BJ (cell line): ENCODE data around the gene CKAP4. TPM values are rescaled to one million over a fixed set of nuclear protein-coding genes. Genes with fewer than 3 reads are reported as not detected.

Source experiments
- CTCF ChIA-PET: fragments of 350-600 bp; formaldehyde crosslinking; extraction: SDS; loops from one replicate; lab custom pipeline; 2021; ENCODE audit warnings: antibody characterized with exemption, inconsistent platforms; lab: Yijun Ruan, JAX
- POLR2A ChIA-PET: fragments of 300-600 bp; sonication (Branson Sonifier 250); formaldehyde crosslinking; extraction: SDS; loops from one replicate; lab custom pipeline; 2021; ENCODE audit warnings: antibody characterized with exemption; lab: Charles Lee
- DNase-seq: peaks from one replicate; pipeline ENCODE4 v3.0.0-alpha.2; 2011; ENCODE audit warnings: low read depth
- H3K27me3 ChIP-seq: 2 replicates; pipeline ENCODE4 v1.6.0; 2011; ENCODE audit warnings: low read length; ENCODE audit not compliant: control insufficient read depth, insufficient read depth
- H3K36me3 ChIP-seq: 2 replicates; pipeline ENCODE4 v1.5.1; 2011; ENCODE audit warnings: low read length; ENCODE audit not compliant: control insufficient read depth, insufficient read depth
- H3K4me3 ChIP-seq: 2 replicates; pipeline ENCODE4 v1.5.1; 2011; ENCODE audit warnings: low read depth, mild to moderate bottlenecking, control low read depth, low read length
- CTCF ChIP-seq: IDR thresholded peaks from 2 replicates; pipeline ENCODE4 v1.5.1; 2011; ENCODE audit warnings: low read depth, mild to moderate bottlenecking, control low read depth, inconsistent platforms, low read length, moderate library complexity; ENCODE audit not compliant: insufficient read depth
- polyA minus RNA-seq: library from RNA; depleted of rRNA, polyadenylated mRNA; stranded (reverse); fragments of >200 nt; gene quantifications from 2 replicates; pipeline ENCODE4 v1.2.3, GENCODE V29; 2011; rRNA and poly(A)+ RNA removed
- polyA plus RNA-seq: library from polyadenylated mRNA; depleted of rRNA; stranded (reverse); fragments of >200 nt; gene quantifications from 2 replicates; pipeline ENCODE4 v1.2.3, GENCODE V29; 2011; rRNA removed

The CKAP4 gene, protein sequence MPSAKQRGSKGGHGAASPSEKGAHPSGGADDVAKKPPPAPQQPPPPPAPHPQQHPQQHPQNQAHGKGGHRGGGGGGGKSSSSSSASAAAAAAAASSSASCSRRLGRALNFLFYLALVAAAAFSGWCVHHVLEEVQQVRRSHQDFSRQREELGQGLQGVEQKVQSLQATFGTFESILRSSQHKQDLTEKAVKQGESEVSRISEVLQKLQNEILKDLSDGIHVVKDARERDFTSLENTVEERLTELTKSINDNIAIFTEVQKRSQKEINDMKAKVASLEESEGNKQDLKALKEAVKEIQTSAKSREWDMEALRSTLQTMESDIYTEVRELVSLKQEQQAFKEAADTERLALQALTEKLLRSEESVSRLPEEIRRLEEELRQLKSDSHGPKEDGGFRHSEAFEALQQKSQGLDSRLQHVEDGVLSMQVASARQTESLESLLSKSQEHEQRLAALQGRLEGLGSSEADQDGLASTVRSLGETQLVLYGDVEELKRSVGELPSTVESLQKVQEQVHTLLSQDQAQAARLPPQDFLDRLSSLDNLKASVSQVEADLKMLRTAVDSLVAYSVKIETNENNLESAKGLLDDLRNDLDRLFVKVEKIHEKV
- 315 and 337 TPM in 2 replicates for polyA plus RNA-seq
- polyA minus RNA-seq, result 116 and 120 TPM in 2 replicates

- TF ChIP-seq CTCF, result no peak
- H3K4me3 ChIP-seq, result peak within 1 kb of the TSS; percentile 82
- CTCF ChIA-PET, result no interaction called here
- POLR2A ChIA-PET, result interaction anchor here (0.6 to 0.7 kb wide), 2 partner anchors 89 to 1959 kb away, joined by 3 to 4 read pairs; no protein-coding TSS in a partner anchor
- no peak for DNase-seq
- no peaks in the 10 kb centered on the region for H3K27me3 ChIP-seq
- H3K36me3 ChIP-seq, result peaks cover 1% of the 10 kb centered on the region; the same call in 1 of the 2 replicates
These were observed at the start of gene CKAP4 for GRCh38 chr12:106247674-106248311. Gene CKAP4, minus strand, starts transcription at chr12:106248020. Its CDS starts 169 bp downstream, at chr12:106247851.

GRCh38 chr12:106297075-106297474, 49.3 kb upstream of the CKAP4 start:
- TF ChIP-seq CTCF, result no peak
- Histone ChIP-seq H3K36me3 (no peaks in the 10 kb centered on the region), H3K27me3 (no peaks in the 10 kb centered on the region), H3K4me3 (no peak overlapping the region)
- DNase-seq, result no peak
- ChIA-PET POLR2A (no interaction called here), CTCF (interaction anchor here (0.7 to 0.8 kb wide), 2 partner anchors 40 to 147 kb away, joined by 3 read pairs; no protein-coding TSS in a partner anchor)

DNA sequence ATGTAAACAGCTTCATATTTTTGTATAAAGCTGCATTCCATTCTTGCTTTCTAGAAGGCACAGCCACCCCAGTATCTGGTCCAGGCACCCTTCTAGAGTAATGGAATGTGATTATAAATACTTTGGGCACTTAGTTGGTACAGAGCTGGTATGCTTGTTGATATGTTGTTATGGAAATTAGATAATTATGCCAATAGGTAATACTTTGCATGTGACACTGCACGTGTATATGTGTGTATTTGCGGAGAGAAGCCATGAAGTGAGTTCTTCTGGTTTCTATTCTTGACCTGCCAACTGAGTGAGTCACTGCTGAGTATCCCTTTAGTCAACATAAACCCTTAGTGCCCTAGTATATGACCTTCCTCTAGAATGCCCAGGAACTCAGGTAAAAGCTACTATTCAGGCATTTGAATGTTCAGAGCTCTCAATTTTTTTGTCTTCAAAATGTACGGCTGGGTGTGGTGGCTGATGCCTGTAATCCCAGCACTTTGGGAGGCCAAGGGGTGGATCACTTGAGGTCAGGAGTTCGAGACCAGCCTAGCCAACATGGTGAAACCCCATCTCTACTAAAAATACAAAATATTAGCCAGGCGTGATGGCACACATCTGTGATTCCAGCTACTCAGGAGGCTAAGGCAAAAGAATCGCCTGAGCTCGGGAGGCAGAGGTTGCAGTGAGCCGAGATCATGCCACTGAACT, 48.5 kb upstream of the CKAP4 start:
- no peaks in the 10 kb centered on the region for H3K27me3 ChIP-seq
- POLR2A ChIA-PET, result no interaction called here
- no peak for DNase-seq
- CTCF ChIA-PET, result interaction anchor here (0.7 to 2.0 kb wide), 5 partner anchors 12 to 146 kb away, joined by 3 to 6 read pairs (median 3); no protein-coding TSS in a partner anchor
- no peak for TF ChIP-seq CTCF
- no peak overlapping the region for H3K4me3 ChIP-seq
- H3K36me3 ChIP-seq, result no peaks in the 10 kb centered on the region

GRCh38 chr12:106292339-106292738, 44.5 kb upstream of the CKAP4 start:
- no peaks in the 10 kb centered on the region for H3K27me3 ChIP-seq
- DNase-seq, result no peak
- TF ChIP-seq CTCF, result no peak
- H3K4me3 ChIP-seq, result no peak overlapping the region
- ChIA-PET POLR2A (no interaction called here), CTCF (interaction anchor here (1.4 to 2.3 kb wide), 2 partner anchors 9 to 41 kb away, joined by 4 to 5 read pairs; no protein-coding TSS in a partner anchor)
- H3K36me3 ChIP-seq, result no peaks in the 10 kb centered on the region
